Body of pancreas (tissue), 4 donors: Measurements from ENCODE around the gene POFUT1.

Experiments used
- POLR2A ChIP-seq, 3 donors: fragments of 450-650 bp; IDR thresholded peaks; one replicate each; pipeline ENCODE4 v1.6.1; 2016; ENCODE audit warnings: antibody characterized with exemption in 3 of 3, mild to moderate bottlenecking in 2 of 3
- TF ChIP-seq, protein P1 (sequence below), 7 experiments: fragments of 450-650 bp in 4 of 7; fragments of 200-600 bp in 3 of 7; sonication (generic) in 3 of 7; IDR thresholded peaks; one replicate each; pipeline ENCODE4 v1.5.1; 2016 to 2019; ENCODE audit warnings: antibody characterized with exemption in 7 of 7

DNA sequence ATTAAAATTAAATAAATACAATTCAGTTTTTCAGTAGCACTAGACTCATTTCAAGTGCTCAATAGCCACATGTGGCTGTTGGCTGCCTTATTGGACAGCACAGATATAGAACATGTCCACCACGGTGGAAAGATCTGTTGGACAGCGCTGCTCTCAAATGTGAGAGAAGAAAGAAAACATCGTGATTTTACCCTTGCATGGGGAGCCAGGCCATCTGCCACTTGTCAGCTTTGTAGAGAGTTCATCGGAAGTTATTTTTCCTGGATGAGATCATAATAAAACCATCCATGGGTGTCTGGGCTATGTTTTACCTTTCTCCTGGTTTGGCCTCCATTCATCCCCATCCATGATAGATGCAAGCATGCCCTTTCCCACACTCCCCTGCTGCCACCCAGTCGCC, 63.9 kb downstream of the POFUT1 start:
- TF ChIP-seq, protein P1, sequence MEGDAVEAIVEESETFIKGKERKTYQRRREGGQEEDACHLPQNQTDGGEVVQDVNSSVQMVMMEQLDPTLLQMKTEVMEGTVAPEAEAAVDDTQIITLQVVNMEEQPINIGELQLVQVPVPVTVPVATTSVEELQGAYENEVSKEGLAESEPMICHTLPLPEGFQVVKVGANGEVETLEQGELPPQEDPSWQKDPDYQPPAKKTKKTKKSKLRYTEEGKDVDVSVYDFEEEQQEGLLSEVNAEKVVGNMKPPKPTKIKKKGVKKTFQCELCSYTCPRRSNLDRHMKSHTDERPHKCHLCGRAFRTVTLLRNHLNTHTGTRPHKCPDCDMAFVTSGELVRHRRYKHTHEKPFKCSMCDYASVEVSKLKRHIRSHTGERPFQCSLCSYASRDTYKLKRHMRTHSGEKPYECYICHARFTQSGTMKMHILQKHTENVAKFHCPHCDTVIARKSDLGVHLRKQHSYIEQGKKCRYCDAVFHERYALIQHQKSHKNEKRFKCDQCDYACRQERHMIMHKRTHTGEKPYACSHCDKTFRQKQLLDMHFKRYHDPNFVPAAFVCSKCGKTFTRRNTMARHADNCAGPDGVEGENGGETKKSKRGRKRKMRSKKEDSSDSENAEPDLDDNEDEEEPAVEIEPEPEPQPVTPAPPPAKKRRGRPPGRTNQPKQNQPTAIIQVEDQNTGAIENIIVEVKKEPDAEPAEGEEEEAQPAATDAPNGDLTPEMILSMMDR (IDR thresholded peaks at IDR 0.05) = no peak
- TF ChIP-seq POLR2A (IDR thresholded peaks at IDR 0.05) = no peak
